HG03280 (cell line): ENCODE results near the gene SDK1.

ENCODE experiments used
- ATAC-seq: cut with Tn5 transposase; IDR thresholded peaks from one replicate; pipeline ENCODE4 v1.9.1; 2021; ENCODE audit warnings: mild to moderate bottlenecking, moderate library complexity; ENCODE audit not compliant: unreplicated experiment

Gene SDK1

GRCh38 chr7:3332308-3332707 is 31.3 kb downstream of the SDK1 start:
- no peak for ATAC-seq

GRCh38 chr7:3333861-3334260 is 32.8 kb downstream of the SDK1 start:
- no peak for ATAC-seq

- ATAC-seq, result no peak
Observed at GRCh38 chr7:3336042-3336665, 35.1 kb downstream of the SDK1 start.

DNA sequence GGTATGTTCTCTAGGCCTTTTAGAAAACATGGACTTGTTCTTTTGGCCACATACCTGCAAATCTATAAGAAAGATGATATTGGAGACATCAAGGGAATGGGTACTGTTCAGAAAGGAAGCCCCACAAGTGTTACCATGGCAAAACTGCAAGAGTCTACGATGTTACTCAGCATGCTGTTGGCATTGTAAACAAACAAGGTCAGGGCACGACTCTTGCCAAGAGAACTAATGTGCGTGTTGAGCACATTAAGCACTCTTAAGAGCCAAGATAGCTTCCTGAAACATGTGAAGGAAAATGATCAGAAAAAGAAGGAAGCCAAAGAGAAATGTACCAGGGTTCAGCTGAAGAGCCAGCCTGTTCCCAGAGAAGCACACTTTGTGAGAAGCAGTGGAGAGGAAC is 37.1 kb downstream of the SDK1 start:
- ATAC-seq, result no peak

DNA sequence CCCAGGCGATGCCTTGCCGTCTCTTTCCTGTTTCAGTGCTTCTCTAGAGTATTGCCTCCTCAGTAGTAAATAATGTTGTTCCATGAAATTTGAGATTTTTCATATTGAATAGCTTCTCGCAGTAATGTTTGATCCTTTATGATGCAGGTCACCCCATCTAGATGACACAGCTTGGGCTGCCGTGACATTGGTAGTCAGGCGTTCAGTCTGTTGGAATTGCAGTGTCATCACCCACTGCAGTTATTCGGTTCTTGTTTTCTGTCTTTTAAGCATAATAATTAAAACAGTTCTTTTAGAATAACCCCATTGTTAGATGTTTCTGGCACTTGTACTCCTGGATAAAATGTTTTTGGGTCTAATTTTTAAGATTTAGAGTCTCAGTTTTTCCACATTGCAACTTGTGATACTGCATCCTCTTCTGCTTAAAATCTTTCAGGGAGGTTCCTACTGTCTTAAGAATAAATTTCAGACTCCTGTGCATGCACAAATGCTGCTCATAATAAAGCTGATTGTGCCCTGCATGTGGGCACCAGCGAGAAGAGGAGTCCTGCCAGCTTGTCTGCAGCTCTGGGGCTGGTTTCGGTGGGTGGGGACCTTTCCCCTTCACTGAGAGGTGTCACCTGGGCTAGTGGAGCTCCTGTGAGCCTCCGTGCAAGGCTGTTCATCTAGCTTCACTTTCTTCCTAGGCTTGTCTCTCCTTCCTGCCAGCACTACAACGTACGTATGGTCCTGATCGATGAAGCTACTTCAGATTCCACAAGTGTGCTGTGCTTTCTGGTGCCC is 44.8 kb downstream of the SDK1 start:
- ATAC-seq, result no peak

- no peak for ATAC-seq
Observed at GRCh38 chr7:3349126-3349525, 48.1 kb downstream of the SDK1 start.

DNA sequence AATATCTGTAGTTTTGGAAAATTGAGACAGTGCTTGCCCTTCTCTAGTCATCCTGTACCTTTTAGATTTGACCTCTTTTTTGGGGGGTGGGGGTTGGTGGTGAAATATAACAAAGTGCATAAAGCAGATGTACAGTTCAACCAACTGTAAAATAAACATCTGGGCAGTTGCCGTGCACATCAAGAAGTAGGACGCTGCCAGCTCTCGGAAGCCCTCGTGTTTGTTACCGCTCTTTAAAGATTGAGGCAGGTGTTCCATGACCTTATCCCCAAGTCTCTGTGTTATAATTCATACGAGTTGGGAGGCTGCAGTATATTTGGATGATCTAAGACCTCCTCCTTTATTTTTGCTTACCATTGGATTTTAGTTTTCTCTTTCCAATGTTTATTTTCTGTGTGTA is 55.1 kb downstream of the SDK1 start:
- ATAC-seq, result no peak

DNA sequence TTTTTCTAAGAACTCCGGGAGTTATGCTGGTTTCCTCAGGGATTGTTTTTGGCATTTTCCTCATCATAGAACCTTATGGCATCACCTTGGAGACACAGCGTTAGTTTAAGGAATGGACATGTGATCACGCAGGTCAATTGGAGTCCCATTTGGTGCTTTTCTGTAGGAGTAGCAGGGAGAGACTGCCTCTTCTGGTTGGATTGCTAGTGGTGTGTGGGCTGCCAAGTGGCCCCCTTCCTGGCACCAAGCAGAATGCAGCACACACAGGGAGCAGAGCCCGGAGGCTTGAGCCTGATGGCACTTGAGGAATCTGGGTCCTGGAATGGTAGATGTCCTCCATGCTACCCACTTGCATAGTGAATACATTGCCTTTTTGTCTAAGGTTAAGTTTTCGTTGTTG is 57.9 kb downstream of the SDK1 start:
- ATAC-seq, result no peak

GRCh38 chr7:3367261-3367660 is 66.2 kb downstream of the SDK1 start:
- no peak for ATAC-seq

GRCh38 chr7:3370068-3370830 is 69.2 kb downstream of the SDK1 start:
- no peak for ATAC-seq

DNA sequence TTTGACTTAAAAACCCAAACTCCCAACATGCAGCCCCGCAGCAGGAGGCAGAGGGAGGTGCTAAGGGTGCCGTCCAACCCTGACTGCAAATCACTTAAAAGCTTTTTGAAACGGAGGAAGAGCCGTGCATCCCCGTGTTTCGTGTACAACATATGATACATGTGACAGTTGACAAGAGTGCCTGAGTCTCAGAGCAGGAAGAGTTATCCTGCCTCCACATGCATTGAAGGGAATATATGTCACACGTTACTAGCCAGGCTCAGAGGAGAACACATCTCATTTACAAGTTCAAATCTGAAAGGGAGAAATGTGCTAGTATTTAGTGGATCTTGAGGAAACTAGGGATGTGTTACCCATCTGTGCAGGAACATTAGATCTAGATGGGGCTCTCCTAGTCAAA is 69.9 kb downstream of the SDK1 start:
- ATAC-seq, result no peak

DNA sequence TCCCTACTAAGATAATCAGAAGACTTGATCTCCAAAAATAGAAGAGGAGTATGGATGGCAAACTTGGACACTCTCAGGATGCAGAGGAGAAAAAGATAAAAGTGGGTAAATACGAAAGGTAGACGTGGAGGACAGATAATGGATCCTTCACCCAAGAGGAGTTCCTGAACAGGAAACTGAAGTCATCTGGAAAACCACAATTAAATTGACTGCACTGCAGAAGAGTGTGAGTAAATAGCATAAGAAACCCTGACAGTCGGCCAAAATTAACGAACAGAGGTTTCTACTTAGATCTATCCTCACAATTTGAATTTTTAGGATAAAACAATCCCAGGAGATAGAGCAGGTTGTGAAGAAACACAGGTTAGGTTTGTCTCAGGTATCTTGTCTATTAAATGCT is 70.5 kb downstream of the SDK1 start:
- ATAC-seq, result no peak

GRCh38 chr7:3374239-3374638 is 73.2 kb downstream of the SDK1 start:
- ATAC-seq, result no peak

GRCh38 chr7:3378390-3379150 is 77.5 kb downstream of the SDK1 start:
- ATAC-seq, result no peak

- ATAC-seq, result no peak
Observed at GRCh38 chr7:3380034-3380433, 79.0 kb downstream of the SDK1 start.

- ATAC-seq, result no peak
Observed at GRCh38 chr7:3380886-3381685, 80.0 kb downstream of the SDK1 start.

- ATAC-seq, result no peak
Observed at GRCh38 chr7:3386423-3387190, 85.6 kb downstream of the SDK1 start.

DNA sequence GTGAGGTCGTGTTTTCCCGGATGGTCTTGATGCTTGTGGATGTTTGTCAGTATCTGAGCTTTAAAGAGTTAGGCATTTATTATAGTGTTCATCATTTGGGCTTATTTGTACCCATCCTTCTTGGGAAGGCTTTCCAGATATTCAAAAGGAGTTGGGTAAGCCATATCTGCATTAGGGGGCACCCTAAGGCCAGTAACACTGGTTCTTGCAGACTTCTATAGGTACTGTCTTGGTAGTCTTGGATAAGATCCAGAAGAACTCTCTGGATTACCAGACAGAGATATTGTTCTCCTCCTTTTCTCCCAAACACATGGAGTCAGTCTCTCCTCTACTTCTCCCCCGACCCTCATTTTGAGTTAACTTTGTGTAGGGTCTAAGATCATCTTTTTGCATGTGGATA is 92.8 kb downstream of the SDK1 start:
- ATAC-seq, result no peak

DNA sequence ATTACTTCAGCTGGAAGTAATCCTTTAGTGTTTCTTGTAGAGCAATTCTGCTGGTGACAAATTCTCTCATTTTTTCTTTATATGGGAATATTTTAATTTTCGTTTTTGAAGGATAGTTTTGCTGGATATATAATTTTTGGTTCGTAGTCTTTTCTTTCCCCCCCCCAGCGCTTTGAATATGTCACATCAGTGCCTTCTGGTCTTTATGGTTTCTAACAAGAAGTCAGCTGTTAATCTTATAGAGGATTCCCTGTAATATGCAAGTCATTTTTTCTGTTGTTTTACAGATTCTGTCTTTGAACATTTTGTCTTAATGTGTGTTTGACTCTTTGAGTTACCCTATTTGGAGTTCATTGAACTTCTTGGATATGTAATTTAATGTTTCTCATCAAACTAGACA is 96.3 kb downstream of the SDK1 start:
- ATAC-seq, result no peak

DNA sequence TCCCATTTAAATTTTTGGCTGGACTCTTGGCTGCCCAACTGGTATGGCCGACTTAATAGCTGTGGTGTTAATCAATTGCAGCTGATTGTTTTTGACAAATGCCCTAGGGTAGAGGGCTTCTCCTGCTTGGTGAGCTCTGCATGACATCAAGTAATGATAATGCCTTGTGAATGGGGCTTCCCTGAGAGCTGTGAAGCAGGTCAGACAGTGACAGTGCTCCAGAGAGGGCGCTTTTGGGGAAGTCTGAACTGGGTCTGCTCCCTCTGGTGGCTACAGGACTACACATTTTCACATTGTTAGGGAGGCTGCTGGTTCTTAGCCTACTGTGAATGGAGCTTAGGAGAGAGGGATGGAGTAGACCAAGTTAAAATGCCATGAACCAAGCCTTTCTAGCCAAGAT is 98.8 kb downstream of the SDK1 start:
- ATAC-seq, result no peak
